Measurements from ENCODE around the gene C1QA. TPM values are rescaled to one million over a fixed set of nuclear protein-coding genes. Genes with fewer than 3 reads are reported as not detected.

Gene C1QA
- total and polyA plus RNA-seq, 2 of the 13 experiments (the other 11 are each of a cell fraction or from before 2014, with no cell fraction given): not detected

DNA sequence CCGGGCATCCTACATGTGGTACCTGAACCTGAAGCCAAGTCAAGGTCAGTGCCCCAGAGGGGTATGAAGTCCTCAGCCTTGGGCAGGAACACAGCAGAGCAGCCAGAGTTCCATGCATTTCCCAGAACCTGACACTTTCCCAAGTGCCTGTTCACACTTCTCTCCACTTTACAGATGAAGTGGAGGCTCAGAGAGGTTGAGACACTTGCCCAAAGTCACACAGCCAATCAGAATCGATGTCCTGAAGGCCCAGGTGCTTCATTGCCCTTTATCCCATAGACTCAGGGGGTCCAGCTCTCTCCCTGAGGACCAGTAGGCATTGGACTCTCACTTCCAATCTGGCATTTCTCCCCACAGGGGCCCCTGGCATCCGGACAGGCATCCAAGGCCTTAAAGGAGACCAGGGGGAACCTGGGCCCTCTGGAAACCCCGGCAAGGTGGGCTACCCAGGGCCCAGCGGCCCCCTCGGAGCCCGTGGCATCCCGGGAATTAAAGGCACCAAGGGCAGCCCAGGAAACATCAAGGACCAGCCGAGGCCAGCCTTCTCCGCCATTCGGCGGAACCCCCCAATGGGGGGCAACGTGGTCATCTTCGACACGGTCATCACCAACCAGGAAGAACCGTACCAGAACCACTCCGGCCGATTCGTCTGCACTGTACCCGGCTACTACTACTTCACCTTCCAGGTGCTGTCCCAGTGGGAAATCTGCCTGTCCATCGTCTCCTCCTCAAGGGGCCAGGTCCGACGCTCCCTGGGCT lies 2.2 kb downstream of the C1QA start:
- no peak for DNase-seq (ENCODE audit: low spot score)
- Histone ChIP-seq H3K9me3 (ENCODE audit: low read length) (no peaks in the 10 kb centered on the region), H3K79me2 (ENCODE audit: insufficient read depth, low read length) (no peaks in the 10 kb centered on the region), H3K4me3 (replicated peaks in 1 of 3; ENCODE audit: insufficient read depth in 1 of 3, low read depth in 2 of 3, low read length in 3 of 3) (no peak overlapping the region), H4K20me1 (ENCODE audit: insufficient read depth, low read length) (peaks cover 3% of the 10 kb centered on the region; the same call in 1 of the 2 replicates), H3K4me2 (ENCODE audit: low read depth, low read length) (no peak overlapping the region), H3K9ac (ENCODE audit: insufficient read depth, low read depth, low read length) (no peak overlapping the region), H3K27me3 (ENCODE audit: control insufficient read depth in 1 of 2, insufficient read depth in 2 of 2, low read length in 2 of 2) (peaks cover 4 to 24% of the 10 kb centered on the region in 2 experiments; a peak in 3 of 5 replicates), H3K4me1 (ENCODE audit: insufficient read depth, low read length) (no peaks in the 10 kb centered on the region), H3K36me3 (replicated peaks in 1 of 2; ENCODE audit: control insufficient read depth in 1 of 2, insufficient read depth in 2 of 2, low read length in 2 of 2) (no peaks in the 10 kb centered on the region), H3K27ac (ENCODE audit: extremely low read length, insufficient read depth, low read length) (no peak overlapping the region), H2AFZ (ENCODE audit: low read length) (no peak overlapping the region)
- FAIRE-seq: no peak
- intact Hi-C loops (cut with micrococcal nuclease; ENCODE audit: unreplicated experiment): no loop called here
- no TSS peak for BruUV-seq (replicated peaks)
- no peak for ATAC-seq
- WGBS (ENCODE audit: low lambda C conversion rate): 43% methylated on average over 5 of the region's 23 CpGs
- ChIA-PET POLR2A (no interaction called here), CTCF (ENCODE audit: low intra/inter-chr PET ratio, low total read pairs) (interaction anchor here (1.2 kb wide), 1 partner anchor 219 kb away, joined by 3 read pairs; no protein-coding TSS in a partner anchor)
- in situ Hi-C loops (cut with HindIII; ENCODE audit: extremely low pct_ligation_motif_present, low pct_unique_long_range_greater_than_20kb): no loop called here
- TF ChIP-seq ZNF160 (CRISPR knock-in tag; IDR thresholded peaks at IDR 0.05) (no peak), ZNF768 (CRISPR knock-in tag; IDR thresholded peaks at IDR 0.05) (peak; percentile 95)

DNA sequence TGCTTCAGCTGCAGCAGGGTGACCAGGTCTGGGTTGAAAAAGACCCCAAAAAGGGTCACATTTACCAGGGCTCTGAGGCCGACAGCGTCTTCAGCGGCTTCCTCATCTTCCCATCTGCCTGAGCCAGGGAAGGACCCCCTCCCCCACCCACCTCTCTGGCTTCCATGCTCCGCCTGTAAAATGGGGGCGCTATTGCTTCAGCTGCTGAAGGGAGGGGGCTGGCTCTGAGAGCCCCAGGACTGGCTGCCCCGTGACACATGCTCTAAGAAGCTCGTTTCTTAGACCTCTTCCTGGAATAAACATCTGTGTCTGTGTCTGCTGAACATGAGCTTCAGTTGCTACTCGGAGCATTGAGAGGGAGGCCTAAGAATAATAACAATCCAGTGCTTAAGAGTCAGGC lies 2.9 kb downstream of the C1QA start:
- Histone ChIP-seq H3K36me3 (replicated peaks in 1 of 2; ENCODE audit: control insufficient read depth in 1 of 2, insufficient read depth in 2 of 2, low read length in 2 of 2) (no peaks in the 10 kb centered on the region), H3K27me3 (ENCODE audit: control insufficient read depth in 1 of 2, insufficient read depth in 2 of 2, low read length in 2 of 2) (peaks cover 4 to 19% of the 10 kb centered on the region in 2 experiments; a peak in 3 of 5 replicates), H3K4me3 (replicated peaks in 1 of 3; ENCODE audit: insufficient read depth in 1 of 3, low read depth in 2 of 3, low read length in 3 of 3) (no peak overlapping the region), H3K4me2 (ENCODE audit: low read depth, low read length) (no peak overlapping the region), H3K79me2 (ENCODE audit: insufficient read depth, low read length) (no peaks in the 10 kb centered on the region), H3K9ac (ENCODE audit: insufficient read depth, low read depth, low read length) (no peak overlapping the region), H3K9me3 (ENCODE audit: low read length) (no peaks in the 10 kb centered on the region), H4K20me1 (ENCODE audit: insufficient read depth, low read length) (peaks cover 3% of the 10 kb centered on the region; the same call in 1 of the 2 replicates), H3K4me1 (ENCODE audit: insufficient read depth, low read length) (no peaks in the 10 kb centered on the region), H3K27ac (ENCODE audit: extremely low read length, insufficient read depth, low read length) (no peak overlapping the region), H2AFZ (ENCODE audit: low read length) (no peak overlapping the region)
- TF ChIP-seq ZNF160 (CRISPR knock-in tag; IDR thresholded peaks at IDR 0.05): no peak
- TF ChIP-seq, protein P1, sequence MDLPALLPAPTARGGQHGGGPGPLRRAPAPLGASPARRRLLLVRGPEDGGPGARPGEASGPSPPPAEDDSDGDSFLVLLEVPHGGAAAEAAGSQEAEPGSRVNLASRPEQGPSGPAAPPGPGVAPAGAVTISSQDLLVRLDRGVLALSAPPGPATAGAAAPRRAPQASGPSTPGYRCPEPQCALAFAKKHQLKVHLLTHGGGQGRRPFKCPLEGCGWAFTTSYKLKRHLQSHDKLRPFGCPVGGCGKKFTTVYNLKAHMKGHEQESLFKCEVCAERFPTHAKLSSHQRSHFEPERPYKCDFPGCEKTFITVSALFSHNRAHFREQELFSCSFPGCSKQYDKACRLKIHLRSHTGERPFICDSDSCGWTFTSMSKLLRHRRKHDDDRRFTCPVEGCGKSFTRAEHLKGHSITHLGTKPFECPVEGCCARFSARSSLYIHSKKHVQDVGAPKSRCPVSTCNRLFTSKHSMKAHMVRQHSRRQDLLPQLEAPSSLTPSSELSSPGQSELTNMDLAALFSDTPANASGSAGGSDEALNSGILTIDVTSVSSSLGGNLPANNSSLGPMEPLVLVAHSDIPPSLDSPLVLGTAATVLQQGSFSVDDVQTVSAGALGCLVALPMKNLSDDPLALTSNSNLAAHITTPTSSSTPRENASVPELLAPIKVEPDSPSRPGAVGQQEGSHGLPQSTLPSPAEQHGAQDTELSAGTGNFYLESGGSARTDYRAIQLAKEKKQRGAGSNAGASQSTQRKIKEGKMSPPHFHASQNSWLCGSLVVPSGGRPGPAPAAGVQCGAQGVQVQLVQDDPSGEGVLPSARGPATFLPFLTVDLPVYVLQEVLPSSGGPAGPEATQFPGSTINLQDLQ (CRISPR knock-in tag; IDR thresholded peaks at IDR 0.05): no peak
- no peak for TF ChIP-seq KDM1A (CRISPR knock-in tag; IDR thresholded peaks at IDR 0.05)
- no peak for TF ChIP-seq MEIS1 (CRISPR knock-in tag; IDR thresholded peaks at IDR 0.05; ENCODE audit: borderline replicate concordance)
- TF ChIP-seq RFX5 (IDR thresholded peaks at IDR 0.05; ENCODE audit: low read depth, low read length): no peak
- TF ChIP-seq, protein P2, sequence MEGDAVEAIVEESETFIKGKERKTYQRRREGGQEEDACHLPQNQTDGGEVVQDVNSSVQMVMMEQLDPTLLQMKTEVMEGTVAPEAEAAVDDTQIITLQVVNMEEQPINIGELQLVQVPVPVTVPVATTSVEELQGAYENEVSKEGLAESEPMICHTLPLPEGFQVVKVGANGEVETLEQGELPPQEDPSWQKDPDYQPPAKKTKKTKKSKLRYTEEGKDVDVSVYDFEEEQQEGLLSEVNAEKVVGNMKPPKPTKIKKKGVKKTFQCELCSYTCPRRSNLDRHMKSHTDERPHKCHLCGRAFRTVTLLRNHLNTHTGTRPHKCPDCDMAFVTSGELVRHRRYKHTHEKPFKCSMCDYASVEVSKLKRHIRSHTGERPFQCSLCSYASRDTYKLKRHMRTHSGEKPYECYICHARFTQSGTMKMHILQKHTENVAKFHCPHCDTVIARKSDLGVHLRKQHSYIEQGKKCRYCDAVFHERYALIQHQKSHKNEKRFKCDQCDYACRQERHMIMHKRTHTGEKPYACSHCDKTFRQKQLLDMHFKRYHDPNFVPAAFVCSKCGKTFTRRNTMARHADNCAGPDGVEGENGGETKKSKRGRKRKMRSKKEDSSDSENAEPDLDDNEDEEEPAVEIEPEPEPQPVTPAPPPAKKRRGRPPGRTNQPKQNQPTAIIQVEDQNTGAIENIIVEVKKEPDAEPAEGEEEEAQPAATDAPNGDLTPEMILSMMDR (CRISPR knock-in tag; IDR thresholded peaks at IDR 0.05): peak; percentile 15; the same call in 1 of the 2 replicates
- TF ChIP-seq RFX3 (CRISPR knock-in tag; IDR thresholded peaks at IDR 0.05): no peak
- no peak for TF ChIP-seq ZNF101 (CRISPR knock-in tag; IDR thresholded peaks at IDR 0.05; ENCODE audit: borderline replicate concordance, low read depth)
- ATAC-seq (no peak), DNase-seq (ENCODE audit: low spot score) (no peak), FAIRE-seq (no peak)
- in situ Hi-C loops (cut with HindIII; ENCODE audit: extremely low pct_ligation_motif_present, low pct_unique_long_range_greater_than_20kb) (no loop called here), intact Hi-C loops (cut with micrococcal nuclease; ENCODE audit: unreplicated experiment) (no loop called here)
- no TSS peak for BruUV-seq (replicated peaks)
- POLR2A ChIA-PET: no interaction called here
- WGBS (ENCODE audit: low lambda C conversion rate): 20% methylated on average over 2 of the region's 8 CpGs
- CTCF ChIA-PET (ENCODE audit: low intra/inter-chr PET ratio, low total read pairs): interaction anchor here (1.2 kb wide), 1 partner anchor 219 kb away, joined by 3 read pairs; no protein-coding TSS in a partner anchor

Measured in HepG2 (cell line).